Subcutaneous adipose tissue (tissue), 4 donors: ENCODE results near the gene APOLD1. TPM values are rescaled to one million over a fixed set of nuclear protein-coding genes. Genes with fewer than 3 reads are reported as not detected.

Experiments
- total RNA-seq, 4 donors: library from RNA; depleted of rRNA; stranded (reverse); fragments of >200 nt; gene quantifications; one replicate each; pipeline ENCODE4 v1.1.0, GENCODE V29; 2016
- TF ChIP-seq, protein P1 (sequence below): fragments of 450-650 bp; IDR thresholded peaks from one replicate; pipeline ENCODE4 v1.5.1; 2016; ENCODE audit warnings: low read depth, mild to moderate bottlenecking, control low read depth, antibody characterized with exemption, moderate library complexity

Gene APOLD1, protein sequence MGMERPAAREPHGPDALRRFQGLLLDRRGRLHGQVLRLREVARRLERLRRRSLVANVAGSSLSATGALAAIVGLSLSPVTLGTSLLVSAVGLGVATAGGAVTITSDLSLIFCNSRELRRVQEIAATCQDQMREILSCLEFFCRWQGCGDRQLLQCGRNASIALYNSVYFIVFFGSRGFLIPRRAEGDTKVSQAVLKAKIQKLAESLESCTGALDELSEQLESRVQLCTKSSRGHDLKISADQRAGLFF
- 100 to 1,000 TPM in 3 of 4 donors, 10 to 100 TPM in 1; 57.3 to 281 (median 206) TPM for total RNA-seq

DNA sequence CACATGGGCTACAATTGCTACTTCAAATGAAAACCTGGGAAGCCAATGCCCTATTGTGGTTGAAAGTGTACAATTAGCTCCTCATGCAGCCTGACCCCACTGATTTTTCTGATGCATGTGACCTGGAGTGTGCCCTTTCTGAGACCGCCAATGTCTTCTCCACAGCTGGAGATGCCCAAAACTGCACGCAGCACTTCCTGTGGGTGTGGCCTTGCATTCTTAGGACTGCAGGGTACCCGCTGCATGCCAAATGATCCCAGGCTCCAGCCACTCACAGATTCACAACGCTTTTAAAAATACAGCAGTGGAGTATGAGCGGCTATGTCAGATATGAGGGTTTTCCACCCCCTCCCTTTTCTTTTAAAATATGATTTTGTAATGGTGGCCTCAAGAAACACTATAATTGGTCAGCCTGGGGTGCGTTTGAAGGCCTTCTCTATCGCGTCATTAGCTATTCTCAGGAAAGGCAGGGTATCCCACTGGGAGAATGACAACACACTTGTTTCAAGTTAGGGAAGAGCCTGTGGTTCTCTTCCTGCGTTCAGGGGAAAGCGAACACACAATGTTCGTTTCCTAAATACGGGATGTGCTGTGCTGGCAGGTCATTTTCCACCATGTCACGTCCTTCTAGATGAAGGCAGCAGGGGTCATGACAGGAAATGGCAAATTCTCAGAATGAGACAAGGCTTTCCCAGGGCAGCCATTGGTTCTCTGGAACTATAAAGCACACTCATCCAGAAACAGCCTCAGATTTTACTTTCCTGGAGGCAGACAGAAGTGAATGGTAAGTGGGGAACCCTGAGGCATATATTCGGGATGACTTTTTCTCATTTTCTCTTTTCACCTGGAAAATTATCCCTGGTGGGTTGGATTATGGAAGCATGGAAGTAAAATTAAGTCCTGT lies at the start of gene APOLD1:
Gene APOLD1, plus strand, starts transcription at position 749 of the 904 bp plus-strand sequence. Its CDS starts 33 bp downstream, at position 782.
- TF ChIP-seq, protein P1, sequence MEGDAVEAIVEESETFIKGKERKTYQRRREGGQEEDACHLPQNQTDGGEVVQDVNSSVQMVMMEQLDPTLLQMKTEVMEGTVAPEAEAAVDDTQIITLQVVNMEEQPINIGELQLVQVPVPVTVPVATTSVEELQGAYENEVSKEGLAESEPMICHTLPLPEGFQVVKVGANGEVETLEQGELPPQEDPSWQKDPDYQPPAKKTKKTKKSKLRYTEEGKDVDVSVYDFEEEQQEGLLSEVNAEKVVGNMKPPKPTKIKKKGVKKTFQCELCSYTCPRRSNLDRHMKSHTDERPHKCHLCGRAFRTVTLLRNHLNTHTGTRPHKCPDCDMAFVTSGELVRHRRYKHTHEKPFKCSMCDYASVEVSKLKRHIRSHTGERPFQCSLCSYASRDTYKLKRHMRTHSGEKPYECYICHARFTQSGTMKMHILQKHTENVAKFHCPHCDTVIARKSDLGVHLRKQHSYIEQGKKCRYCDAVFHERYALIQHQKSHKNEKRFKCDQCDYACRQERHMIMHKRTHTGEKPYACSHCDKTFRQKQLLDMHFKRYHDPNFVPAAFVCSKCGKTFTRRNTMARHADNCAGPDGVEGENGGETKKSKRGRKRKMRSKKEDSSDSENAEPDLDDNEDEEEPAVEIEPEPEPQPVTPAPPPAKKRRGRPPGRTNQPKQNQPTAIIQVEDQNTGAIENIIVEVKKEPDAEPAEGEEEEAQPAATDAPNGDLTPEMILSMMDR = no peak

DNA sequence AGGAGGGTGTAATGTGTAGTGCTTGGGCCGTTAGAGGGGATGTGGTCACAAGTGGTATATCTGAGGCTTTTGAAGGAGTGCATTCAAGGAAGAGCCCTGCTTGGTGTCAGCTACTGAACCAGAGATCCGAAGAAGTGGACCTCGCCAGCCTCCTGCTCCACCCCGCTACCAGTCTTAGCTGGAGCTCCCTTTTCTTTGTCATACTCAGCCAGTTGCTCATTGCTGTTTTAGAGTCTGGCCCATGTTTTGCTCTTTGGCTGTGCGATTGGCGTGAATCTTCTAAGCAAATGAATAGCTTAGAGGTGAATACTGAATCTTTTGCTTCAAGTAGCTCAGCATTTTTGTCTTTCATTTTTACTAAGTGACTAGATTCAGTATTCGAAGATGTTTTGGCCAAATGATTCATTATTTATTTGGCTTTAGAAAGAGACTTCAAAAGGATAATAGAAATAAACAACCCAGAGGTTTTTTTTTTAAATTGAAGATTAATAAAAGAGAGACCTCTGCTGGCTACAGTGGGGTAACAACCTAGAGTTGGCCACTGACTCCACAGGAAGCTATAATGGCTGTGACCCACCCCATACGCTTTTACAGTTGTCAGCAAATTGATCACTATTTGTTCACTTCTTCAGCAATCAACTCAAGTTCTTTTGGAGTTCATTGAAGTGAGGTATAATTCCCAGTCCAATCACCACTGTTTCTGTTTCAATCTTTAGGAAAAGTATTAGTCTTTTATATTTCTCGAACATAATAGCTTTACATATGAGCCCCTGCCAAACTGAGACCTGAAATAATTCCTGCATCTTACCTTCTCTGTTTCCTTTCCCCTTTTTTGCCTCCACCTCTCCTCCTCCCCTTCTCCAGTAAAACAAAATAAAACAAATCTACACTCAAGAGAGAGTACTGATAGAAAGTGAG lies 48.4 kb upstream of the APOLD1 start:
- TF ChIP-seq, protein P1 = no peak

DNA sequence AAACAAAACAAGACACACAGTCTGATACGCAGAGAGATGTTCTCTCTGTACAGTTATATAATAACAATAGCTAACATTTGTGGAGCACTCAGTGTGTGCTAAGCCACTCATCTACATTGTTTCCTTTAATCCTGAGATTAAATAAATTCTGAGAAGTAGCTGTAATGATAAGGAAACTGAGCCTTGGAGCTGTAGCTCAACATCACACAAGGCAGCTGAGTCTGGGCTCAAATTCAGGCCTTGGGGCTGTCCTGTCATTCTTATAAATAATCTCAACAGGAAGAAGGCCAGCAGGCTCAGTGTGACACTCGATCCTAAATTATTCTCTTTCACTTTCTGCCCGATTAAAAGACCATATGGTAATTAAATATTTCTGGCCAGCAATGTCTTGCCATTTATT lies 43.8 kb upstream of the APOLD1 start:
- TF ChIP-seq, protein P1 = no peak

GRCh38 chr12:12744546-12745305 lies 40.7 kb upstream of the APOLD1 start:
- TF ChIP-seq, protein P1 = no peak

- TF ChIP-seq, protein P1 = no peak
Measured at GRCh38 chr12:12745576-12746211, 39.8 kb upstream of the APOLD1 start.

- TF ChIP-seq, protein P1 = no peak
Measured at GRCh38 chr12:12747278-12747677, 38.2 kb upstream of the APOLD1 start.
